ENCODE data around the gene HPCAL1.

The HPCAL1 gene

GRCh38 chr2:10392951-10393639 lies 90.4 kb downstream of the HPCAL1 start:
- no peak for DNase-seq

- no peak for DNase-seq
Observed at GRCh38 chr2:10393640-10393982, 90.9 kb downstream of the HPCAL1 start.

GRCh38 chr2:10395893-10396292 lies 93.2 kb downstream of the HPCAL1 start:
- DNase-seq, result no peak

- DNase-seq, result no peak
Observed at GRCh38 chr2:10396464-10396863, 93.8 kb downstream of the HPCAL1 start.

GRCh38 chr2:10397297-10397875 lies 94.7 kb downstream of the HPCAL1 start:
- DNase-seq, result no peak

GRCh38 chr2:10397878-10398277 lies 95.2 kb downstream of the HPCAL1 start:
- DNase-seq, result no peak

- DNase-seq, result no peak
Observed at GRCh38 chr2:10398496-10398895, 95.8 kb downstream of the HPCAL1 start.

- DNase-seq, result no peak
Observed at GRCh38 chr2:10399358-10399757, 96.7 kb downstream of the HPCAL1 start.

- DNase-seq, result no peak
Observed at GRCh38 chr2:10400002-10400401, 97.3 kb downstream of the HPCAL1 start.

GRCh38 chr2:10400568-10400977 lies 97.9 kb downstream of the HPCAL1 start:
- no peak for DNase-seq

GRCh38 chr2:10400978-10401951 lies 98.6 kb downstream of the HPCAL1 start:
- DNase-seq, result no peak

- DNase-seq, result no peak
Observed at GRCh38 chr2:10402062-10402585, 99.4 kb downstream of the HPCAL1 start.

- no peak for DNase-seq
Observed at GRCh38 chr2:10402653-10403215, 100.0 kb downstream of the HPCAL1 start.

- no peak for DNase-seq
Observed at GRCh38 chr2:10404324-10405143, 101.8 kb downstream of the HPCAL1 start.

GRCh38 chr2:10405448-10405847 lies 102.7 kb downstream of the HPCAL1 start:
- DNase-seq, result no peak

- DNase-seq, result no peak
Observed at GRCh38 chr2:10406016-10406415, 103.3 kb downstream of the HPCAL1 start.

- no peak for DNase-seq
Observed at GRCh38 chr2:10406491-10407188, 103.9 kb downstream of the HPCAL1 start.

- no peak for DNase-seq
Observed at GRCh38 chr2:10407432-10407831, 104.7 kb downstream of the HPCAL1 start.

GRCh38 chr2:10407841-10408648 lies 105.3 kb downstream of the HPCAL1 start:
- DNase-seq, result peak; percentile 50
